Stomach (tissue), 9 donors: Measurements from ENCODE around the gene ITPR1. TPM values are rescaled to one million over a fixed set of nuclear protein-coding genes. Genes with fewer than 3 reads are reported as not detected.

ENCODE experiments used
- DNase-seq, 2 donors: peaks; one replicate each; pipeline versions ENCODE4 v3.0.0 to v3.0.0-alpha.2; 2013 to 2019
- H3K27ac ChIP-seq, 5 donors: fragments of 200-600 bp in 4 of 5; sonication (generic) in 4 of 5; one replicate each; pipeline ENCODE4 v1.5.1; 2013 to 2019; ENCODE audit warnings: mild to moderate bottlenecking in 1 of 5, moderate library complexity in 1 of 5
- H3K27me3 ChIP-seq, 3 donors: fragments of 200-600 bp; sonication (generic); one replicate each; pipeline ENCODE4 v1.5.1; 2017 to 2019; ENCODE audit warnings: mixed run types in 1 of 3
- H3K36me3 ChIP-seq, 4 donors: fragments of 200-600 bp; sonication (generic); 1 replicate in 3 of 4; 2 replicates in 1 of 4; pipeline ENCODE4 v1.5.1; 2016 to 2019
- H3K4me1 ChIP-seq, 4 donors: fragments of 200-600 bp; sonication (generic); one replicate each; pipeline ENCODE4 v1.5.1; 2016 to 2019
- H3K4me3 ChIP-seq, 4 donors: fragments of 200-600 bp; sonication (generic) in 3 of 4; one replicate each; pipeline ENCODE4 v1.5.1; 2016 to 2019; ENCODE audit warnings: mild to moderate bottlenecking in 1 of 4
- H3K9me3 ChIP-seq, 4 donors: fragments of 200-600 bp; sonication (generic); one replicate each; pipeline ENCODE4 v1.5.1; 2016 to 2019
- CTCF ChIP-seq, 7 experiments: fragments of 450-650 bp in 4 of 7; fragments of 200-600 bp in 3 of 7; sonication (generic) in 3 of 7; IDR thresholded peaks; one replicate each; pipeline ENCODE4 v1.5.1; 2016 to 2019; ENCODE audit warnings: antibody characterized with exemption in 7 of 7, control low read depth in 2 of 7, mild to moderate bottlenecking in 1 of 7
- EP300 ChIP-seq: sonication (generic); formaldehyde crosslinking; IDR thresholded peaks from one replicate; pipeline ENCODE4 v1.6.1; 2017; ENCODE audit warnings: antibody characterized with exemption
- POLR2A ChIP-seq, 4 donors: fragments of 450-650 bp; IDR thresholded peaks; one replicate each; pipeline ENCODE4 v1.6.1; 2016; ENCODE audit warnings: antibody characterized with exemption in 4 of 4, control low read depth in 2 of 4, mild to moderate bottlenecking in 1 of 4, moderate library complexity in 1 of 4
- POLR2AphosphoS5 ChIP-seq, 3 donors: sonication (generic); formaldehyde crosslinking; IDR thresholded peaks; one replicate each; pipeline ENCODE4 v1.6.1; 2016; ENCODE audit warnings: antibody characterized with exemption in 3 of 3
- WGBS, 5 donors: extraction: QIAGEN DNeasy Blood & Tissue Kit in 3 of 5; methylation state at CpG; one replicate each; pipeline versions ENCODE4 v1.1.5 to v1.1.7; 2013 to 2018; 5-methylcytosine and 5-hydroxymethylcytosine counted together
- intact Hi-C: fragments of 100-400 bp; cut with DNase I; formaldehyde crosslinking; loops from one replicate; pipeline ENCODE4 v1.15.1; 2023; ENCODE audit warnings: low total_unique reads
- polyA plus RNA-seq, 3 donors: library from polyadenylated mRNA; stranded (reverse); fragments of 200-250 nt; gene quantifications; one replicate each; pipeline ENCODE4 v1.2.3, GENCODE V29; 2013
- total RNA-seq, 5 donors: library from RNA; depleted of rRNA; stranded (reverse); fragments of >200 nt; gene quantifications; one replicate each; pipeline versions ENCODE4 v1.1.0 to v1.2.3, GENCODE V29; 2014 to 2016
- donor health status: healthy with polysubstance abuse.
- donor health status: Bipolar disorder and iron deficiency.
- donor health status: healthy.

Gene ITPR1
- total and polyA plus RNA-seq, 8 donors: 6.6 to 192 (median 32.9) TPM

- no peak overlapping the region for H3K4me3 ChIP-seq
- intact Hi-C loops: no loop called here
- 71 to 82% (median 78%) methylated on average over 11 of the region's 11 CpGs for WGBS, 5 donors
- H3K27me3 ChIP-seq: no peaks in the 10 kb centered on the region
- DNase-seq: no peak
- TF ChIP-seq CTCF (IDR thresholded peaks at IDR 0.05) (no peak), EP300 (no peak), POLR2AphosphoS5 (IDR thresholded peaks at IDR 0.05) (no peak), POLR2A (IDR thresholded peaks at IDR 0.05) (no peak)
- peak overlapping the region in 2 of 5 donors; percentile 38 to 93 for H3K27ac ChIP-seq
- peaks cover 20 to 58% (median 38%) of the 10 kb centered on the region in 4 donors for H3K4me1 ChIP-seq
- H3K9me3 ChIP-seq: no peaks in the 10 kb centered on the region
- H3K36me3 ChIP-seq: peaks cover 0 to 8% (median 2%) of the 10 kb centered on the region in 4 donors
These were observed 253.3 kb downstream of the ITPR1 start for GRCh38 chr3:4746241-4746958.

GRCh38 chr3:4748127-4748526 is 255.0 kb downstream of the ITPR1 start:
- TF ChIP-seq EP300: no peak
- TF ChIP-seq POLR2A (IDR thresholded peaks at IDR 0.05): no peak
- no peak for TF ChIP-seq CTCF (IDR thresholded peaks at IDR 0.05)
- no peak for TF ChIP-seq POLR2AphosphoS5 (IDR thresholded peaks at IDR 0.05)
- H3K4me1 ChIP-seq: peaks cover 13 to 53% (median 31%) of the 10 kb centered on the region in 4 donors
- no peak overlapping the region for H3K4me3 ChIP-seq
- 34 to 83% (median 65%) methylated on average over 1 of the region's 1 CpG for WGBS, 5 donors
- H3K27me3 ChIP-seq: no peaks in the 10 kb centered on the region
- H3K36me3 ChIP-seq: peaks cover 0 to 8% (median 2%) of the 10 kb centered on the region in 4 donors
- H3K9me3 ChIP-seq: no peaks in the 10 kb centered on the region
- peak overlapping the region in 1 of 5 donors; percentile 75 for H3K27ac ChIP-seq
- intact Hi-C loops: no loop called here
- DNase-seq: no peak

DNA sequence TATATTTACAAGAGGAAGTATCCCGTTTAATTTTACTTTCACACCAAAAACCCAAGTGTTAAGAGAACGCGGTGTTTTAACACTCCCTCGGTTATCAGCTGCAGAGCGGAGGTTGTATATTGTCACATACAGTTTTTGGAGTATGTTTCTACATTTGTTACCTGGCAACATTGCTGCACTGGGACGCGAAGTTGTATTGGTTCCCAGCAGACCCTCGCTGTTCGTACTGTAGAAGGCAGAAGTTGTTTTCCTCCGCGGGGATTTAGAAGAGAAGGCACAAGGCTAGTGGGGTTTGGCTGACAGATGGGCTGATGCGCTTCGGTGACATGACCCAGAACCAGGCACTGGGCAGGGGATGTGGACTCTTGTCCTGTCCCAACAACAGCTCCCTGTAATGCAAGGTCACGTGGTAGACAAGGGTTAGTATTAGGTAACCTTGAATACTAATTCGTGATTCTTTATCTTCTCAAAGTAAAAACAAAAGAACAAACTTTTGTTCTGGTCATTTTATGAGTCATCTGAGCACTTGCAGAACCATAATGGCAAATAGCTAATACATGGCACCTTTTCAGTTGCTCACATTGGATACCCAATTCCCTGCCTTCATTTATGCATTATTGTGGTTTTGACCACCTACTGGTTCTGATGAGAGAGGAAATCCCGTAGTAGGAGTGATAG is 255.7 kb downstream of the ITPR1 start:
- H3K4me1 ChIP-seq: peaks cover 13 to 48% (median 31%) of the 10 kb centered on the region in 4 donors
- DNase-seq: no peak
- H3K4me3 ChIP-seq: no peak overlapping the region
- WGBS, 5 donors: 85 to 91% (median 89%) methylated on average over 16 of the region's 16 CpGs
- TF ChIP-seq CTCF (IDR thresholded peaks at IDR 0.05) (no peak), POLR2A (IDR thresholded peaks at IDR 0.05) (no peak), EP300 (no peak), POLR2AphosphoS5 (IDR thresholded peaks at IDR 0.05) (no peak)
- H3K9me3 ChIP-seq: no peaks in the 10 kb centered on the region
- H3K27me3 ChIP-seq: no peaks in the 10 kb centered on the region
- peaks cover 0 to 8% (median 2%) of the 10 kb centered on the region in 4 donors for H3K36me3 ChIP-seq
- intact Hi-C loops: no loop called here
- H3K27ac ChIP-seq: peak overlapping the region in 1 of 5 donors; percentile 75

DNA sequence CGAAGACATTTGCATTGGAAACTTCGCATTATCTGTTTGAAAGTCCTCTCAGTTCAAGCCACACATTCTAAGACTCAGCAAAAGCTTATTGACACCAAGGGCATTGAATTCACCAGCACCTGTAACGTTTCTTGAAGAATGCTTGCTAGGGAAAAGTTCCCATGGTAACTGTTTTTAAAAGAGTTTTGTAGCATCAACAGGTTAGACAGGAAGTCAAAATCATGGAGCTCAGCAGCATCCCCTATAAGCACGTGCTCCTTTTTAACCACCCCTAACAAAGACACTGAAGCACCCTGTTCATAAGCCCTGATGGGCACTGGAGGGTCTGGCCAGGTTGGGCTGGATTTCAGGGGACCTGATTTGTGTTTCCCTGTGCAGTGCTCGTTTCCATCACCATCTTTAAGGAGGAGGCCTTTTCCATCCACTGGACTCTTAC is 256.4 kb downstream of the ITPR1 start:
- intact Hi-C loops: no loop called here
- Histone ChIP-seq H3K27ac (peak overlapping the region in 3 of 5 donors; percentile 72 to 77 (median 75)), H3K27me3 (no peaks in the 10 kb centered on the region), H3K36me3 (peaks cover 0 to 13% (median 5%) of the 10 kb centered on the region in 4 donors), H3K4me3 (no peak overlapping the region), H3K9me3 (no peaks in the 10 kb centered on the region), H3K4me1 (peaks cover 13 to 47% (median 28%) of the 10 kb centered on the region in 4 donors)
- 88 to 96% (median 89%) methylated on average over 5 of the region's 5 CpGs for WGBS, 5 donors
- DNase-seq: no peak
- no peak for TF ChIP-seq POLR2A (IDR thresholded peaks at IDR 0.05)
- TF ChIP-seq EP300: no peak
- TF ChIP-seq CTCF (IDR thresholded peaks at IDR 0.05): no peak
